Pancreas (tissue), 10 donors: ENCODE measurements around the gene F13B. TPM values are rescaled to one million over a fixed set of nuclear protein-coding genes. Genes with fewer than 3 reads are reported as not detected.
"Not testable (repeated sequence)": the region's sequence is repeated elsewhere in the genome, so short reads cannot be mapped to it uniquely, and the experiment has no call there.

Experiments
- ATAC-seq, 4 donors: fragments of 200-7000 bp; cut with Tn5 transposase; one replicate each; pipeline versions ENCODE4 v1.8.0 to v1.9.1; 2020; ENCODE audit warnings: mild to moderate bottlenecking in 4 of 4, moderate library complexity in 4 of 4
- DNase-seq, 6 donors: peaks; one replicate each; pipeline ENCODE4 v3.0.0-alpha.2; 2020
- FAIRE-seq: peaks from 2 replicates; lab custom pipeline; 2012; peaks lifted over from hg19 to GRCh38; lab: Jason Lieb, UNC
- H3K27ac ChIP-seq, 4 donors: fragments of 200-600 bp; sonication (generic); 1 replicate in 3 of 4; 2 replicates in 1 of 4; pipeline versions ENCODE4 v1.5.0 to v1.8.0; 2020
- H3K27me3 ChIP-seq, 4 donors: fragments of 200-600 bp; one replicate each; pipeline ENCODE4 v1.8.0; 2021
- H3K36me3 ChIP-seq, 3 donors: fragments of 200-600 bp; sonication (generic) in 1 of 3; one replicate each; pipeline versions ENCODE4 v1.5.0 to v1.8.0; 2020 to 2021
- H3K4me1 ChIP-seq, 3 donors: fragments of 200-600 bp; one replicate each; pipeline ENCODE4 v1.8.0; 2021
- H3K4me3 ChIP-seq, 4 donors: fragments of 200-600 bp; sonication (generic) in 2 of 4; one replicate each; pipeline versions ENCODE4 v1.5.0 to v1.8.0; 2020 to 2021
- H3K9me3 ChIP-seq, 4 donors: fragments of 200-600 bp; one replicate each; pipeline ENCODE4 v1.8.0; 2021
- CTCF ChIP-seq, 4 donors: fragments of 200-600 bp; sonication (generic) in 3 of 4; IDR thresholded peaks; one replicate each; pipeline versions ENCODE4 v1.5.0 to v1.8.0; 2021; ENCODE audit warnings: antibody characterized with exemption in 4 of 4
- WGBS, 2 donors: extraction: QIAGEN DNeasy Blood & Tissue Kit; methylation state at CpG; one replicate each; pipeline ENCODE4 v1.1.7; 2013; 5-methylcytosine and 5-hydroxymethylcytosine counted together
- intact Hi-C, 3 donors: fragments of 100-400 bp; cut with DNase I; formaldehyde crosslinking; loops; one replicate each; pipeline versions ENCODE4 v1.11.1 to v1.14.2; 2022
- polyA plus RNA-seq, 2 donors: library from polyadenylated mRNA; stranded (reverse); fragments of 200-250 nt; gene quantifications; one replicate each; pipeline ENCODE4 v1.2.3, GENCODE V29; 2013
- total RNA-seq, 6 donors: library from RNA; stranded (reverse); fragmentation: NEBNext Ultra II Directional in 4 of 6; extraction: Animal tissue kit (Norgen Biotek cat#: 25700) in 4 of 6; gene quantifications; one replicate each; pipeline versions ENCODE4 v1.2.1 to v1.2.4, GENCODE V29; 2021 to 2023
- donor health status: healthy with polysubstance abuse.
- donor health status: DM: no; HTN: no; CAD: no; lungs with moderate emphysema.
- donor health status: DM: no; HTN: no; CAD: no.
- donor health status: control.
- donor health status: control.
- donor health status: Bipolar disorder and iron deficiency.
- donor health status: DM: yes; HTN: yes; CAD: no.
- donor health status: DM: no; HTN: no; CAD: no.
- donor health status: DM: no; HTN: no; CAD: no.
- donor health status: DM: yes; HTN: yes; CAD: no.

F13B gene
- total and polyA plus RNA-seq, 8 donors, result not detected

DNA sequence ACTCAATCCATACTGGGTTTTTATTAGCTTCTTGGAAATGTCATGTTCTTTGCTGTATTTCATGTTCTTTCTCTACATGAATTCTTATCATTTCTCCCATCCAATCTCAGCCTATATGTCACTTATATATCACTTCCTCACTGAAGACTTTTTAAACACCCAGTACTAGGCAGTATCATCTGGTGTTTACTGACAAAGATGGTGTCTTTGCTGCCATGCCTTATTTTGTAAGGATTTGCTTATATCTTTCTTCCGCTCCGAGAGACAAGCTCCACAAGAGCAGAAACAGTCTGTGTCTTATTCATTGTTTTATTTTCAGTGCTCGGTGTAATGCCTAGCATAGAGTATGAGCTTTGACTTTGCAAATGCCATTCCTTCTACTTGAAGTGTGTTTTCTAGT is 30.2 kb downstream of the F13B start:
- intact Hi-C loops, result no loop called here
- H3K4me1 ChIP-seq, result no peaks in the 10 kb centered on the region
- TF ChIP-seq CTCF (IDR thresholded peaks at IDR 0.05), result no peak
- no peaks in the 10 kb centered on the region for H3K9me3 ChIP-seq
- 86 to 90% methylated on average over 3 of the region's 3 CpGs for WGBS, 2 donors
- no peaks in the 10 kb centered on the region for H3K27me3 ChIP-seq
- H3K36me3 ChIP-seq, result no peaks in the 10 kb centered on the region
- ATAC-seq, result no peak
- FAIRE-seq, result no peak
- DNase-seq, result no peak
- H3K27ac ChIP-seq, result no peak overlapping the region
- H3K4me3 ChIP-seq, result no peak overlapping the region

DNA sequence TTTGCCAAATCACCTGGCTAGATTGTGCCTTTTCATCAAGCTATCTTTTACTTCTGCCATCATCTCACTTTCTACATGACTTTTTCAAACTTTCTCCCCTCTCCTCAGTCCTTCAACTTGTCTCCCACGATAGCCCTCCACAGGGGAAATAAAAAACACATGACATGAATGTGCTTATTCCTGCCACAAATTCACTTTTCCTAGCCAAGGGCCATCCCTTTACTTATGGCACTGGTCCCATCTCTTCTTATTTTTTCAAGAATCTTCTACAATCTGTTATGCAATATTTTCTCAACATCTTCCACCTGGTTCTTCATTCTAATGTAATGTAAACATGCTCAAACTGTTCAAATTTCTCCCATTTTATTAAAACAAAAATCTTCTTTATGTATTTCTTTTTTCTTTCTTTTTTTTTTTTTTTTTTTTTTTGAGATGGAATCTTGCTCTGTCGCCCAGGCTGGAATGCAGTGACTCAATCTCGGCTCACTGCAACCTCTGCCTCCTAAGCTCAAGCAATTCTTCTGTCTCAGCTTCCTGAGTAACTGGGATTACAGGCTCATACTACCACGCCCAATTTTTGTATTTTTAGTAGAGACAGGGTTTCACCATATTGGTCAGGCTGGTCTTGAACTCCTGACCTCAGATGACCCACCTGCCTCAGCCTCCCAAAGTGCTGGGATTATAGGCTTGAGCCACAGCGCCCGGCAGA is 32.3 kb downstream of the F13B start:
- DNase-seq, H3K36me3 ChIP-seq, H3K27ac ChIP-seq, H3K4me3 ChIP-seq, H3K4me1 ChIP-seq, H3K27me3 ChIP-seq, H3K9me3 ChIP-seq, intact Hi-C loops, ATAC-seq, FAIRE-seq: not testable (repeated sequence)
- 72 to 77% methylated on average over 6 of the region's 6 CpGs for WGBS, 2 donors

GRCh38 chr1:197029749-197030148 is 37.3 kb downstream of the F13B start:
- H3K4me3 ChIP-seq, result no peak overlapping the region
- ATAC-seq (no peak), FAIRE-seq (no peak), DNase-seq (no peak)
- no peak overlapping the region for H3K27ac ChIP-seq
- intact Hi-C loops, result no loop called here
- no peaks in the 10 kb centered on the region for H3K9me3 ChIP-seq
- TF ChIP-seq CTCF (IDR thresholded peaks at IDR 0.05), result no peak
- no peaks in the 10 kb centered on the region for H3K36me3 ChIP-seq
- no peaks in the 10 kb centered on the region for H3K4me1 ChIP-seq
- no peaks in the 10 kb centered on the region for H3K27me3 ChIP-seq

GRCh38 chr1:197027359-197027758 is 39.7 kb downstream of the F13B start:
- no peak for ATAC-seq
- no peak for FAIRE-seq
- H3K27ac ChIP-seq, result no peak overlapping the region
- DNase-seq, result no peak
- H3K4me3 ChIP-seq, result no peak overlapping the region
- H3K9me3 ChIP-seq, result no peaks in the 10 kb centered on the region
- H3K27me3 ChIP-seq, result no peaks in the 10 kb centered on the region
- H3K36me3 ChIP-seq, result no peaks in the 10 kb centered on the region
- no peaks in the 10 kb centered on the region for H3K4me1 ChIP-seq
- TF ChIP-seq CTCF (IDR thresholded peaks at IDR 0.05), result no peak
- intact Hi-C loops, result no loop called here
- WGBS, 2 donors, result 57 to 63% methylated on average over 6 of the region's 6 CpGs

GRCh38 chr1:197024460-197024859 is 42.6 kb downstream of the F13B start:
- no peak for TF ChIP-seq CTCF (IDR thresholded peaks at IDR 0.05)
- Histone ChIP-seq H3K36me3 (no peaks in the 10 kb centered on the region), H3K27me3 (no peaks in the 10 kb centered on the region), H3K4me1 (no peaks in the 10 kb centered on the region), H3K27ac (no peak overlapping the region), H3K9me3 (no peaks in the 10 kb centered on the region), H3K4me3 (no peak overlapping the region)
- FAIRE-seq (no peak), ATAC-seq (no peak), DNase-seq (no peak)
- intact Hi-C loops, result no loop called here
- WGBS, 2 donors, result 87 to 91% methylated on average over 1 of the region's 1 CpG
